Measurements from ENCODE around the gene AMZ2.

The AMZ2 gene

GRCh38 chr17:68288804-68289203 lies 41.0 kb downstream of the AMZ2 start:
- peak; percentile 68 for DNase-seq (ENCODE audit: low read depth)
- H3K4me3 ChIP-seq (ENCODE audit: low read depth, low read length) = peak overlapping the region; percentile 91
- peak; percentile 58 for TF ChIP-seq CTCF (IDR thresholded peaks at IDR 0.05; ENCODE audit: low read depth, low read length, missing control alignments)

GRCh38 chr17:68289473-68289872 lies 41.6 kb downstream of the AMZ2 start:
- peak overlapping the region; percentile 91 for H3K4me3 ChIP-seq (ENCODE audit: low read depth, low read length)
- TF ChIP-seq CTCF (IDR thresholded peaks at IDR 0.05; ENCODE audit: low read depth, low read length, missing control alignments) = no peak
- no peak for DNase-seq (ENCODE audit: low read depth)

- H3K4me3 ChIP-seq (ENCODE audit: low read depth, low read length) = peak overlapping the region; percentile 91
- TF ChIP-seq CTCF (IDR thresholded peaks at IDR 0.05; ENCODE audit: low read depth, low read length, missing control alignments) = no peak
- DNase-seq (ENCODE audit: low read depth) = no peak
Observed at GRCh38 chr17:68289936-68290267, 42.1 kb downstream of the AMZ2 start.

- no peak for TF ChIP-seq CTCF (IDR thresholded peaks at IDR 0.05; ENCODE audit: low read depth, low read length, missing control alignments)
- H3K4me3 ChIP-seq (ENCODE audit: low read depth, low read length) = peak overlapping the region; percentile 91
- no peak for DNase-seq (ENCODE audit: low read depth)
Observed at GRCh38 chr17:68290268-68290954, 42.6 kb downstream of the AMZ2 start.

- peak within 1 kb of the TSS; percentile 91 for H3K4me3 ChIP-seq (ENCODE audit: low read depth, low read length)
- peak; percentile 52 for DNase-seq (ENCODE audit: low read depth)
- no peak for TF ChIP-seq CTCF (IDR thresholded peaks at IDR 0.05; ENCODE audit: low read depth, low read length, missing control alignments)
Observed at GRCh38 chr17:68290955-68291835, 43.4 kb downstream of the AMZ2 start, which contains the start of the genes ARSG and SLC16A6. TSS of gene ARSG (plus strand) at chr17:68291495. CDS start at chr17:68307494, 15,999 bp downstream. TSS of gene SLC16A6 (minus strand) at chr17:68291127. CDS start at chr17:68278320, 12,807 bp downstream.

GRCh38 chr17:68291836-68292688 lies 44.2 kb downstream of the AMZ2 start:
- H3K4me3 ChIP-seq (ENCODE audit: low read depth, low read length) = peak overlapping the region; percentile 91
- peak; percentile 18 for TF ChIP-seq CTCF (IDR thresholded peaks at IDR 0.05; ENCODE audit: low read depth, low read length, missing control alignments)
- DNase-seq (ENCODE audit: low read depth) = peak; percentile 87
